Keratinocyte (primary cell): ENCODE data around the gene RNLS. TPM values are rescaled to one million over a fixed set of nuclear protein-coding genes. Genes with fewer than 3 reads are reported as not detected.

Experiments
- DNase-seq: peaks from one replicate; pipeline ENCODE4 v3.0.0-alpha.2; 2011; ENCODE audit warnings: low read depth, missing footprints, low spot score
- FAIRE-seq: peaks from 2 replicates; lab custom pipeline; 2011; peaks lifted over from hg19 to GRCh38; lab: Jason Lieb, UNC
- H2AFZ ChIP-seq: 2 replicates; pipeline ENCODE4 v1.6.0; 2012; ENCODE audit warnings: low read length, control low read depth, inconsistent platforms; ENCODE audit not compliant: control insufficient read depth
- H3K27ac ChIP-seq: 2 replicates; pipeline ENCODE4 v1.5.1; 2011; ENCODE audit warnings: low read length; ENCODE audit not compliant: control insufficient read depth, insufficient read depth
- H3K27me3 ChIP-seq: 3 replicates; pipeline ENCODE4 v1.6.0; 2011; ENCODE audit warnings: low read length; ENCODE audit not compliant: control insufficient read depth, insufficient read depth; ENCODE audit errors: extremely low read depth
- H3K36me3 ChIP-seq, 2 experiments: 2 replicates in 1 of 2; 3 replicates in 1 of 2; pipeline ENCODE4 v1.5.1; 2011; ENCODE audit warnings: low read length in 2 of 2, mild to moderate bottlenecking in 1 of 2; ENCODE audit not compliant: control insufficient read depth in 2 of 2, insufficient read depth in 2 of 2; ENCODE audit errors: extremely low read depth in 1 of 2
- H3K4me1 ChIP-seq: 3 replicates; pipeline ENCODE4 v1.5.1; 2011; ENCODE audit warnings: low read length; ENCODE audit not compliant: control insufficient read depth, insufficient read depth; ENCODE audit errors: extremely low read depth
- H3K4me2 ChIP-seq: 3 replicates; pipeline ENCODE4 v1.6.0; 2011; ENCODE audit warnings: low read depth, low read length; ENCODE audit not compliant: control insufficient read depth, insufficient read depth; ENCODE audit errors: extremely low read depth
- H3K4me3 ChIP-seq, 3 experiments: fragments of 200-600 bp in 1 of 3; sonication (generic) in 1 of 3; 2 replicates in 2 of 3; 3 replicates in 1 of 3; pipeline ENCODE4 v1.5.1; 2011 to 2016; ENCODE audit warnings: low read length in 3 of 3, mild to moderate bottlenecking in 3 of 3, control low read depth in 2 of 3, inconsistent platforms in 1 of 3, low read depth in 1 of 3, mixed read lengths in 1 of 3, mixed run types in 1 of 3, moderate library complexity in 1 of 3; ENCODE audit not compliant: control insufficient read depth in 2 of 3, insufficient read depth in 2 of 3; ENCODE audit errors: extremely low read depth in 1 of 3
- H3K79me2 ChIP-seq: 2 replicates; pipeline ENCODE4 v1.6.0; 2012; ENCODE audit warnings: low read length; ENCODE audit not compliant: control insufficient read depth, insufficient read depth
- H3K9ac ChIP-seq: 3 replicates; pipeline ENCODE4 v1.6.0; 2011; ENCODE audit warnings: low read length; ENCODE audit not compliant: control insufficient read depth, insufficient read depth; ENCODE audit errors: extremely low read depth
- H3K9me1 ChIP-seq: 3 replicates; pipeline ENCODE4 v1.6.0; 2011; ENCODE audit warnings: low read length; ENCODE audit not compliant: control insufficient read depth, insufficient read depth; ENCODE audit errors: extremely low read depth
- H3K9me3 ChIP-seq: 2 replicates; pipeline ENCODE4 v1.5.1; 2012; ENCODE audit warnings: low read depth, low read length; ENCODE audit not compliant: control insufficient read depth
- H4K20me1 ChIP-seq: 3 replicates; pipeline ENCODE4 v1.6.0; 2011; ENCODE audit warnings: low read length; ENCODE audit not compliant: control insufficient read depth, insufficient read depth; ENCODE audit errors: extremely low read depth
- CTCF ChIP-seq, 3 experiments: IDR thresholded peaks in 1 of 3; conservative IDR thresholded peaks in 1 of 3; optimal IDR thresholded peaks in 1 of 3; 2 replicates in 2 of 3; 3 replicates in 1 of 3; pipeline versions ENCODE3 to v1.5.1; 2011; ENCODE audit warnings: low read length in 3 of 3, mild to moderate bottlenecking in 3 of 3, moderate library complexity in 2 of 3, control low read depth in 1 of 3, inconsistent platforms in 1 of 3; ENCODE audit not compliant: insufficient read depth in 2 of 3; ENCODE audit errors: extremely low read depth in 1 of 3
- EZH2 ChIP-seq: IDR thresholded peaks from one replicate; pipeline ENCODE4 v1.6.1; 2012; ENCODE audit warnings: inconsistent platforms, mild to moderate bottlenecking, low read length, moderate library complexity
- dilution Hi-C: fragments of 300-500 bp; cut with MboI; formaldehyde crosslinking; loops from one replicate; pipeline ENCODE4 v1.7.0; 2020; ENCODE audit warnings: low sequenced_read_pairs; ENCODE audit not compliant: extremely low pct_ligation_motif_present
- polyA plus RNA-seq, 5 experiments: library from polyadenylated mRNA; depleted of rRNA in 3 of 5; stranded (reverse) in 3 of 5; stranded (forward) in 1 of 5; unstranded in 1 of 5; fragments of >200 nt; gene quantifications; 1 replicate in 1 of 5; 2 replicates in 3 of 5; 3 replicates in 1 of 5; pipeline versions ENCODE4 v1.2.1 to v1.2.3, GENCODE V29; 2011 to 2012; ENCODE audit warnings: missing spikeins in 2 of 5, low read depth in 1 of 5, low replicate concordance in 1 of 5

Gene RNLS
- polyA plus RNA-seq, 1 donor (not counting 4 experiments of a cell fraction or from before 2014, with no cell fraction given): 6.8 TPM

- no peak overlapping the region for H2AFZ ChIP-seq
- TF ChIP-seq CTCF (optimal IDR thresholded peaks at IDR 0.05 in 1 of 3, IDR thresholded peaks at IDR 0.05 in 1 of 3, conservative IDR thresholded peaks at IDR 0.05 in 1 of 3; ENCODE audit: extremely low read depth in 1 of 3, insufficient read depth in 2 of 3, low read length in 3 of 3): no peak
- no peak for TF ChIP-seq EZH2
- H3K27me3 ChIP-seq: peaks cover 3% of the 10 kb centered on the region
- no peak overlapping the region for H3K9ac ChIP-seq
- H3K4me2 ChIP-seq: no peak overlapping the region
- no peak for FAIRE-seq
- H4K20me1 ChIP-seq: no peaks in the 10 kb centered on the region
- no peak for DNase-seq
- H3K79me2 ChIP-seq: no peaks in the 10 kb centered on the region
- no peaks in the 10 kb centered on the region for H3K4me1 ChIP-seq
- H3K9me1 ChIP-seq: no peaks in the 10 kb centered on the region
- H3K27ac ChIP-seq: no peak overlapping the region
- dilution Hi-C loops: no loop called here
- peaks cover 4% of the 10 kb centered on the region for H3K9me3 ChIP-seq
- no peaks in the 10 kb centered on the region for H3K36me3 ChIP-seq
- H3K4me3 ChIP-seq: no peak overlapping the region
Observed at GRCh38 chr10:88319960-88320517, 263.1 kb downstream of the RNLS start.

DNA sequence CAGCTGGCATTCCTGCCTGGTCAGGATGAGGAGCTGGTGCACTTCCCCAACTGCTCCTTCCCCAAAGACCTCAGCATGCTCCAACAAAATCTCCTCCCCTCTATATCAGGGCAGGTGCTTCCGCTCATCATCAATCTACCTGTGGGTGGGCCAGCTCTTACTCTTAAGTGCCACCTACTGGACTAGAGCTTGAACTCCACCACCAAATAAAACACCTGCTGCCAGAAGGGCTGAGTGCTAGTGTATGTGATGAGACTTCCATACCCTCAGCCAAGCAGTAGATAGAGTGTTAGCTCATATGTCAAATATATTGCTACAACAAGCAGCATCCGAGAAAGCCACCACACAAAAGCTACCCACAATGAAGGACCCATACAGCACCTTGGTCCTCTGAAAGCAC, 264.3 kb downstream of the RNLS start:
- Histone ChIP-seq H3K9me1 (no peaks in the 10 kb centered on the region), H3K4me2 (no peak overlapping the region), H4K20me1 (no peaks in the 10 kb centered on the region), H3K4me1 (no peaks in the 10 kb centered on the region), H3K27me3 (peaks cover 3% of the 10 kb centered on the region), H3K79me2 (no peaks in the 10 kb centered on the region), H3K4me3 (no peak overlapping the region), H3K27ac (no peak overlapping the region), H3K9ac (no peak overlapping the region), H3K36me3 (no peaks in the 10 kb centered on the region), H2AFZ (no peak overlapping the region), H3K9me3 (peaks cover 4% of the 10 kb centered on the region)
- dilution Hi-C loops: no loop called here
- TF ChIP-seq EZH2 (no peak), CTCF (optimal IDR thresholded peaks at IDR 0.05 in 1 of 3, IDR thresholded peaks at IDR 0.05 in 1 of 3, conservative IDR thresholded peaks at IDR 0.05 in 1 of 3; ENCODE audit: extremely low read depth in 1 of 3, insufficient read depth in 2 of 3, low read length in 3 of 3) (peak; percentile 44 to 58 (median 47))
- FAIRE-seq: no peak
- no peak for DNase-seq
